HepG2 (cell line): ENCODE measurements around the gene MACROD2. TPM values are rescaled to one million over a fixed set of nuclear protein-coding genes. Genes with fewer than 3 reads are reported as not detected.

Source experiments
- CREM ChIP-seq, 2 experiments: sonication (generic) in 1 of 2; formaldehyde crosslinking in 1 of 2; IDR thresholded peaks; 2 replicates each; pipeline versions ENCODE4 v1.4.0 to v1.6.1; 2016 to 2020; ENCODE audit warnings: antibody characterized with exemption in 1 of 2, mild to moderate bottlenecking in 1 of 2, missing genetic modification reagents in 1 of 2
- ELF1 ChIP-seq: sonication (generic); formaldehyde crosslinking; IDR thresholded peaks from 2 replicates; pipeline ENCODE4 v1.4.0; 2020; ENCODE audit warnings: missing genetic modification reagents
- GATAD2A ChIP-seq: IDR thresholded peaks from 2 replicates; pipeline ENCODE4 v1.6.1; 2016
- HDAC2 ChIP-seq: sonication (generic); formaldehyde crosslinking; IDR thresholded peaks from 2 replicates; pipeline ENCODE4 v1.4.0; 2020; ENCODE audit warnings: missing genetic modification reagents
- HIVEP1 ChIP-seq: sonication (generic); formaldehyde crosslinking; IDR thresholded peaks from 2 replicates; pipeline ENCODE4 v1.4.0; 2020; ENCODE audit warnings: mild to moderate bottlenecking, missing genetic modification reagents
- HMG20A ChIP-seq: IDR thresholded peaks from 2 replicates; pipeline ENCODE4 v1.6.1; 2016; ENCODE audit warnings: borderline replicate concordance
- MED13 ChIP-seq: sonication (generic); formaldehyde crosslinking; IDR thresholded peaks from 2 replicates; pipeline ENCODE4 v1.5.0; 2020; ENCODE audit warnings: missing genetic modification reagents
- NFYB ChIP-seq: sonication (generic); formaldehyde crosslinking; IDR thresholded peaks from 2 replicates; pipeline ENCODE4 v1.4.0; 2020; ENCODE audit warnings: missing genetic modification reagents
- SIX4 ChIP-seq: sonication (generic); formaldehyde crosslinking; IDR thresholded peaks from 2 replicates; pipeline ENCODE4 v1.4.0; 2020; ENCODE audit warnings: missing genetic modification reagents
- SMAD3 ChIP-seq: sonication (generic); formaldehyde crosslinking; IDR thresholded peaks from 2 replicates; pipeline ENCODE4 v1.4.0; 2020; ENCODE audit warnings: missing genetic modification reagents
- TEF ChIP-seq: sonication (generic); formaldehyde crosslinking; IDR thresholded peaks from 2 replicates; pipeline ENCODE4 v1.5.0; 2020; ENCODE audit warnings: missing genetic modification reagents
- ZBTB43 ChIP-seq: sonication (generic); formaldehyde crosslinking; conservative IDR thresholded peaks from 2 replicates; pipeline ENCODE4 v1.4.0; 2020; ENCODE audit warnings: missing genetic modification reagents
- ZFP36 ChIP-seq: fragments of 150-350 bp; IDR thresholded peaks from 2 replicates; pipeline ENCODE4 v1.6.1; 2018; ENCODE audit warnings: borderline replicate concordance, low read length, low read depth; ENCODE audit not compliant: partially characterized antibody
- ZFYVE20 ChIP-seq: sonication (generic); formaldehyde crosslinking; IDR thresholded peaks from 2 replicates; pipeline ENCODE4 v1.8.0; 2023; ENCODE audit warnings: low read depth, mild to moderate bottlenecking, moderate library complexity, missing genetic modification reagents, borderline replicate concordance
- ZNF335 ChIP-seq: sonication (generic); formaldehyde crosslinking; IDR thresholded peaks from 2 replicates; pipeline ENCODE4 v1.4.0; 2020; ENCODE audit warnings: missing genetic modification reagents
- ZNF556 ChIP-seq: sonication (generic); formaldehyde crosslinking; IDR thresholded peaks from 2 replicates; pipeline ENCODE4 v1.4.0; 2020; ENCODE audit warnings: mild to moderate bottlenecking, missing genetic modification reagents, borderline replicate concordance
- ZNF564 ChIP-seq: sonication (generic); formaldehyde crosslinking; IDR thresholded peaks from 2 replicates; pipeline ENCODE4 v1.8.1; 2023; ENCODE audit warnings: mild to moderate bottlenecking, missing genetic modification reagents
- ZNF570 ChIP-seq: sonication (generic); formaldehyde crosslinking; IDR thresholded peaks from 2 replicates; pipeline ENCODE4 v1.4.0; 2020; ENCODE audit warnings: mild to moderate bottlenecking, missing genetic modification reagents, borderline replicate concordance
- ZNF572 ChIP-seq: sonication (generic); formaldehyde crosslinking; IDR thresholded peaks from 2 replicates; pipeline ENCODE4 v1.5.1; 2020; ENCODE audit warnings: mild to moderate bottlenecking, missing genetic modification reagents
- ZNF580 ChIP-seq: IDR thresholded peaks from 2 replicates; pipeline ENCODE4 v1.6.1; 2016; ENCODE audit warnings: low read depth, borderline replicate concordance
- ZNF619 ChIP-seq: sonication (generic); formaldehyde crosslinking; IDR thresholded peaks from 2 replicates; pipeline ENCODE4 v1.4.0; 2020; ENCODE audit warnings: mild to moderate bottlenecking, missing genetic modification reagents
- polyA plus RNA-seq, 8 experiments: library from polyadenylated mRNA; depleted of rRNA in 3 of 8; stranded (reverse) in 7 of 8; unstranded in 1 of 8; fragments of >200 nt; fragmentation: Illumina TruSeq in 4 of 8; extraction: Trizol in 4 of 8; gene quantifications; 2 replicates each; pipeline versions ENCODE4 v1.2.1 to v1.2.3, GENCODE V29; 2011 to 2016; ENCODE audit warnings: low read depth in 4 of 8, missing spikeins in 1 of 8, mixed read lengths in 1 of 8; ENCODE audit not compliant: insufficient read depth in 1 of 8
- total RNA-seq, 5 experiments: library from RNA; depleted of rRNA; stranded (reverse); fragments of >200 nt; fragmentation: Illumina TruSeq; extraction: Trizol; gene quantifications; 2 replicates each; pipeline ENCODE4 v1.2.3, GENCODE V29; 2016; ENCODE audit warnings: low read depth in 1 of 5
- TF ChIP-seq, protein P1 (sequence below): sonication (generic); formaldehyde crosslinking; IDR thresholded peaks from 2 replicates; pipeline ENCODE4 v1.5.0; 2020; ENCODE audit warnings: missing genetic modification reagents
- TF ChIP-seq, protein P2 (sequence below): sonication (generic); formaldehyde crosslinking; IDR thresholded peaks from 2 replicates; pipeline ENCODE4 v1.4.0; 2020; ENCODE audit warnings: missing genetic modification reagents, mild to moderate bottlenecking, borderline replicate concordance

The MACROD2 gene
- total and polyA plus RNA-seq, 2 of the 13 experiments (the other 11 are each of a cell fraction or from before 2014, with no cell fraction given), result 0.13 to 0.51 TPM

- TF ChIP-seq, protein P1, sequence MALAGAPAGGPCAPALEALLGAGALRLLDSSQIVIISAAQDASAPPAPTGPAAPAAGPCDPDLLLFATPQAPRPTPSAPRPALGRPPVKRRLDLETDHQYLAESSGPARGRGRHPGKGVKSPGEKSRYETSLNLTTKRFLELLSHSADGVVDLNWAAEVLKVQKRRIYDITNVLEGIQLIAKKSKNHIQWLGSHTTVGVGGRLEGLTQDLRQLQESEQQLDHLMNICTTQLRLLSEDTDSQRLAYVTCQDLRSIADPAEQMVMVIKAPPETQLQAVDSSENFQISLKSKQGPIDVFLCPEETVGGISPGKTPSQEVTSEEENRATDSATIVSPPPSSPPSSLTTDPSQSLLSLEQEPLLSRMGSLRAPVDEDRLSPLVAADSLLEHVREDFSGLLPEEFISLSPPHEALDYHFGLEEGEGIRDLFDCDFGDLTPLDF (CRISPR knock-in tag), result no peak
- TF ChIP-seq CREM (IDR thresholded peaks at IDR 0.05) (peak; percentile 82; the same call in 1 of the 2 replicates), CREM (CRISPR knock-in tag; IDR thresholded peaks at IDR 0.05) (no peak), ZFYVE20 (no peak), MED13 (0 out of 2 replicates have a peak, but pooled peaks have one; percentile 46), SIX4 (CRISPR knock-in tag) (peak; percentile 81), ELF1 (CRISPR knock-in tag) (peak; percentile 63), ZFP36 (no peak), ZNF570 (CRISPR knock-in tag) (no peak), NFYB (CRISPR knock-in tag) (no peak), TEF (no peak), ZBTB43 (peak; percentile 85), HMG20A (CRISPR knock-in tag) (peak; percentile 95), HDAC2 (CRISPR knock-in tag) (peak; percentile 99), GATAD2A (CRISPR knock-in tag) (peak; percentile 98), SMAD3 (CRISPR knock-in tag) (peak; percentile 68), HIVEP1 (no peak), ZNF619 (CRISPR knock-in tag) (no peak), ZNF556 (CRISPR knock-in tag) (peak; percentile 64; the same call in 1 of the 2 replicates), ZNF335 (CRISPR knock-in tag) (peak; percentile 23; the same call in 1 of the 2 replicates), ZNF580 (CRISPR knock-in tag) (peak; percentile 79; the same call in 1 of the 2 replicates), ZNF572 (CRISPR knock-in tag) (no peak), ZNF564 (CRISPR knock-in tag) (peak; percentile 77; the same call in 1 of the 2 replicates)
- TF ChIP-seq, protein P2, sequence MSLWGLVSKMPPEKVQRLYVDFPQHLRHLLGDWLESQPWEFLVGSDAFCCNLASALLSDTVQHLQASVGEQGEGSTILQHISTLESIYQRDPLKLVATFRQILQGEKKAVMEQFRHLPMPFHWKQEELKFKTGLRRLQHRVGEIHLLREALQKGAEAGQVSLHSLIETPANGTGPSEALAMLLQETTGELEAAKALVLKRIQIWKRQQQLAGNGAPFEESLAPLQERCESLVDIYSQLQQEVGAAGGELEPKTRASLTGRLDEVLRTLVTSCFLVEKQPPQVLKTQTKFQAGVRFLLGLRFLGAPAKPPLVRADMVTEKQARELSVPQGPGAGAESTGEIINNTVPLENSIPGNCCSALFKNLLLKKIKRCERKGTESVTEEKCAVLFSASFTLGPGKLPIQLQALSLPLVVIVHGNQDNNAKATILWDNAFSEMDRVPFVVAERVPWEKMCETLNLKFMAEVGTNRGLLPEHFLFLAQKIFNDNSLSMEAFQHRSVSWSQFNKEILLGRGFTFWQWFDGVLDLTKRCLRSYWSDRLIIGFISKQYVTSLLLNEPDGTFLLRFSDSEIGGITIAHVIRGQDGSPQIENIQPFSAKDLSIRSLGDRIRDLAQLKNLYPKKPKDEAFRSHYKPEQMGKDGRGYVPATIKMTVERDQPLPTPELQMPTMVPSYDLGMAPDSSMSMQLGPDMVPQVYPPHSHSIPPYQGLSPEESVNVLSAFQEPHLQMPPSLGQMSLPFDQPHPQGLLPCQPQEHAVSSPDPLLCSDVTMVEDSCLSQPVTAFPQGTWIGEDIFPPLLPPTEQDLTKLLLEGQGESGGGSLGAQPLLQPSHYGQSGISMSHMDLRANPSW (CRISPR knock-in tag), result 0 out of 2 replicates have a peak, but pooled peaks have one; percentile 38
Measured at GRCh38 chr20:15061955-15062354, 1066.6 kb downstream of the MACROD2 start (continued).
